SU-DHL-6 (cell line): ENCODE results near the gene MXI1.

Experiments
- H2AFZ ChIP-seq: fragments of 200-600 bp; sonication (generic); 2 replicates; pipeline ENCODE4 v1.6.1; 2014; ENCODE audit warnings: low read depth, mild to moderate bottlenecking, moderate library complexity, mixed read lengths, antibody characterized with exemption, low read length; ENCODE audit not compliant: severe bottlenecking
- H3F3A ChIP-seq: fragments of 200-600 bp; shearing (Covaris generic); 2 replicates; pipeline ENCODE4 v1.6.0; 2016; ENCODE audit warnings: antibody characterized with exemption, mild to moderate bottlenecking; ENCODE audit not compliant: insufficient read depth
- H3K27ac ChIP-seq: fragments of 200-600 bp; sonication (generic); 2 replicates; pipeline ENCODE4 v1.5.1; 2016; ENCODE audit warnings: low read depth, mild to moderate bottlenecking, low read length, moderate library complexity, mixed read lengths
- H3K27me3 ChIP-seq: fragments of 200-600 bp; sonication (generic), shearing (Covaris generic); 2 replicates; pipeline ENCODE4 v1.6.0; 2014; ENCODE audit warnings: mild to moderate bottlenecking, low read length
- H3K36me3 ChIP-seq: fragments of 200-600 bp; sonication (generic); 2 replicates; pipeline ENCODE4 v1.6.1; 2014; ENCODE audit warnings: mild to moderate bottlenecking, low read length, mixed read lengths
- H3K4me2 ChIP-seq: fragments of 300-600, 200-600 bp; shearing (Covaris generic), sonication (generic); 2 replicates; pipeline ENCODE4 v1.6.0; 2014; ENCODE audit warnings: low read length, low read depth, mild to moderate bottlenecking; ENCODE audit not compliant: poor library complexity, severe bottlenecking
- H3K4me3 ChIP-seq: fragments of 200-600 bp; sonication (generic); 2 replicates; pipeline ENCODE4 v1.5.1; 2014; ENCODE audit warnings: antibody characterized with exemption, low read length, mild to moderate bottlenecking, mixed read lengths; ENCODE audit not compliant: insufficient read depth, poor library complexity, severe bottlenecking
- H3K79me2 ChIP-seq: fragments of 200-600 bp; sonication (generic); 2 replicates; pipeline ENCODE4 v1.6.1; 2014; ENCODE audit warnings: mild to moderate bottlenecking, low read length, moderate library complexity; ENCODE audit not compliant: insufficient read depth
- H3K9ac ChIP-seq: fragments of 200-600 bp; sonication (generic); 2 replicates; pipeline ENCODE4 v1.7.0; 2014; ENCODE audit warnings: mild to moderate bottlenecking, low read length
- H3K9me2 ChIP-seq: fragments of 200-600 bp; sonication (generic); replicated peaks from 2 replicates; pipeline ENCODE4 v1.6.1; 2014; ENCODE audit warnings: low read length; ENCODE audit not compliant: insufficient read depth
- H3K9me3 ChIP-seq: fragments of 200-600 bp; sonication (generic); 2 replicates; pipeline ENCODE4 v1.6.1; 2014; ENCODE audit warnings: low read length, mixed read lengths; ENCODE audit not compliant: insufficient read depth
- H4K20me1 ChIP-seq: fragments of 200-600 bp; sonication (generic); 2 replicates; pipeline ENCODE4 v1.6.1; 2014; ENCODE audit warnings: low read depth, mild to moderate bottlenecking, antibody characterized with exemption, low read length, moderate library complexity, mixed read lengths
- EZH2phosphoT487 ChIP-seq: fragments of 200-600 bp; sonication (generic), shearing (Covaris generic); conservative IDR thresholded peaks from 2 replicates; pipeline ENCODE4 v1.6.1; 2018; ENCODE audit warnings: mild to moderate bottlenecking, antibody characterized with exemption, low read length, moderate library complexity, mixed read lengths
- TF ChIP-seq, protein P1 (sequence below): fragments of 200-600 bp; sonication (generic); IDR thresholded peaks from one replicate; pipeline ENCODE4 v1.5.1; 2017; ENCODE audit warnings: antibody characterized with exemption, mild to moderate bottlenecking, low read length, moderate library complexity; ENCODE audit not compliant: insufficient read depth, poor library complexity, severe bottlenecking

Gene MXI1

GRCh38 chr10:110311357-110311949 lies 104.0 kb downstream of the MXI1 start:
- no peak overlapping the region for H3K27ac ChIP-seq
- TF ChIP-seq EZH2phosphoT487 = no peak
- TF ChIP-seq, protein P1, sequence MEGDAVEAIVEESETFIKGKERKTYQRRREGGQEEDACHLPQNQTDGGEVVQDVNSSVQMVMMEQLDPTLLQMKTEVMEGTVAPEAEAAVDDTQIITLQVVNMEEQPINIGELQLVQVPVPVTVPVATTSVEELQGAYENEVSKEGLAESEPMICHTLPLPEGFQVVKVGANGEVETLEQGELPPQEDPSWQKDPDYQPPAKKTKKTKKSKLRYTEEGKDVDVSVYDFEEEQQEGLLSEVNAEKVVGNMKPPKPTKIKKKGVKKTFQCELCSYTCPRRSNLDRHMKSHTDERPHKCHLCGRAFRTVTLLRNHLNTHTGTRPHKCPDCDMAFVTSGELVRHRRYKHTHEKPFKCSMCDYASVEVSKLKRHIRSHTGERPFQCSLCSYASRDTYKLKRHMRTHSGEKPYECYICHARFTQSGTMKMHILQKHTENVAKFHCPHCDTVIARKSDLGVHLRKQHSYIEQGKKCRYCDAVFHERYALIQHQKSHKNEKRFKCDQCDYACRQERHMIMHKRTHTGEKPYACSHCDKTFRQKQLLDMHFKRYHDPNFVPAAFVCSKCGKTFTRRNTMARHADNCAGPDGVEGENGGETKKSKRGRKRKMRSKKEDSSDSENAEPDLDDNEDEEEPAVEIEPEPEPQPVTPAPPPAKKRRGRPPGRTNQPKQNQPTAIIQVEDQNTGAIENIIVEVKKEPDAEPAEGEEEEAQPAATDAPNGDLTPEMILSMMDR = peak; percentile 48
- no peaks in the 10 kb centered on the region for H3K9me2 ChIP-seq
- no peaks in the 10 kb centered on the region for H3K36me3 ChIP-seq
- H3F3A ChIP-seq = peaks cover 4% of the 10 kb centered on the region; the same call in 1 of the 2 replicates
- no peak overlapping the region for H3K4me2 ChIP-seq
- no peaks in the 10 kb centered on the region for H3K9me3 ChIP-seq
- H3K27me3 ChIP-seq = no peaks in the 10 kb centered on the region
- no peak overlapping the region for H2AFZ ChIP-seq
- no peak overlapping the region for H3K4me3 ChIP-seq
- no peak overlapping the region for H3K9ac ChIP-seq
- no peaks in the 10 kb centered on the region for H3K79me2 ChIP-seq
- no peaks in the 10 kb centered on the region for H4K20me1 ChIP-seq

GRCh38 chr10:110312206-110312605 lies 104.8 kb downstream of the MXI1 start:
- Histone ChIP-seq H3K27ac (no peak overlapping the region), H2AFZ (no peak overlapping the region), H3K4me3 (no peak overlapping the region), H3K27me3 (no peaks in the 10 kb centered on the region), H3K36me3 (no peaks in the 10 kb centered on the region), H3F3A (no peaks in the 10 kb centered on the region), H3K9ac (no peak overlapping the region), H3K79me2 (no peaks in the 10 kb centered on the region), H3K9me2 (no peaks in the 10 kb centered on the region), H3K9me3 (no peaks in the 10 kb centered on the region), H4K20me1 (no peaks in the 10 kb centered on the region), H3K4me2 (no peak overlapping the region)
- TF ChIP-seq EZH2phosphoT487 = no peak
- TF ChIP-seq, protein P1 = no peak

DNA sequence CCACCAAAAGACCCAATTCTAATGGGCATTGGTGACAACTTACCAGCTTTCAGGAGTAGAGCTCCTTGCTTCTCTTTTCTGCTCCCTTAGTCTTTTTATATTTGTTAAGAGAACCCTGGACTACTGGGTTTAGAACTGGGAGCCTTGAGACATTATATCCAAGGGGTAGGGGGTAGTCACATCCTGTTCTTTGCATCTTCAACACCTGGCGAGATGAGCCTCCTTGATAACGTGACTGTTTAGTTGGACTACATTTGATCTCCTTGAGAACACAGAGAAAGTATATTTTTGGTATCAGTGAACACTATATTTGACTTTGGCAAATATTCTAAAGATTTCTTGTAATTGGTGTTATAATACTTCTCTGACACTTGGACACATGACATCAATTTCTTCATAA lies 106.3 kb downstream of the MXI1 start:
- H3K36me3 ChIP-seq = no peaks in the 10 kb centered on the region
- H3K9ac ChIP-seq = no peak overlapping the region
- H3F3A ChIP-seq = no peaks in the 10 kb centered on the region
- TF ChIP-seq, protein P1 = no peak
- no peak for TF ChIP-seq EZH2phosphoT487
- no peaks in the 10 kb centered on the region for H3K79me2 ChIP-seq
- H4K20me1 ChIP-seq = no peaks in the 10 kb centered on the region
- H3K27ac ChIP-seq = no peak overlapping the region
- H3K4me3 ChIP-seq = no peak overlapping the region
- no peak overlapping the region for H2AFZ ChIP-seq
- no peak overlapping the region for H3K4me2 ChIP-seq
- H3K9me3 ChIP-seq = no peaks in the 10 kb centered on the region
- H3K27me3 ChIP-seq = no peaks in the 10 kb centered on the region
- H3K9me2 ChIP-seq = no peaks in the 10 kb centered on the region
